PC-3 (cell line): Measurements from ENCODE around the gene TMEM259.

Source experiments
- CTCF ChIP-seq: fragments of 300-600 bp; sonication (generic); conservative IDR thresholded peaks from 2 replicates; pipeline ENCODE4 v1.5.1; 2017; ENCODE audit warnings: antibody characterized with exemption, low read depth, mild to moderate bottlenecking, low read length
- EZH2 ChIP-seq: fragments of 300-600 bp; sonication (generic); IDR thresholded peaks from one replicate; pipeline ENCODE4 v1.6.1; 2017; ENCODE audit warnings: antibody characterized with exemption, mild to moderate bottlenecking, low read length; ENCODE audit not compliant: unreplicated experiment
- EZH2phosphoT487 ChIP-seq: fragments of 300-600 bp; sonication (generic); IDR thresholded peaks from 2 replicates; pipeline ENCODE4 v1.6.1; 2018; ENCODE audit warnings: mild to moderate bottlenecking, antibody characterized with exemption, low read length, borderline replicate concordance

GRCh38 chr19:1038978-1039645, 18.2 kb upstream of the TMEM259 start:
- TF ChIP-seq CTCF (no peak), EZH2 (no peak), EZH2phosphoT487 (no peak)
